Spinal cord (tissue), 10 donors: Measurements from ENCODE around the gene ITPRIP. TPM values are rescaled to one million over a fixed set of nuclear protein-coding genes. Genes with fewer than 3 reads are reported as not detected.
A peak's percentile ranks its signal among the peaks of the same experiment; 100 is the strongest.

ENCODE experiments used
- DNase-seq, 6 donors: peaks; one replicate each; pipeline versions ENCODE4 v3.0.0 to v3.0.0-alpha.2; 2013 to 2015; ENCODE audit warnings: low spot score in 6 of 6, low read depth in 4 of 6
- H3K27ac ChIP-seq: one replicate; pipeline ENCODE4 v1.5.1; 2013; ENCODE audit warnings: low read depth, low read length, control low read depth
- H3K27me3 ChIP-seq: one replicate; pipeline ENCODE4 v1.6.1; 2013; ENCODE audit warnings: low read length; ENCODE audit not compliant: control insufficient read depth, insufficient read depth
- H3K36me3 ChIP-seq: one replicate; pipeline ENCODE4 v1.6.1; 2013; ENCODE audit warnings: low read length; ENCODE audit not compliant: control insufficient read depth, insufficient read depth
- H3K4me1 ChIP-seq: one replicate; pipeline ENCODE4 v1.6.1; 2013; ENCODE audit warnings: low read length; ENCODE audit not compliant: control insufficient read depth, insufficient read depth
- H3K4me3 ChIP-seq: one replicate; pipeline ENCODE4 v1.5.1; 2013; ENCODE audit warnings: low read depth, low read length, control low read depth
- H3K9me3 ChIP-seq: one replicate; pipeline ENCODE4 v1.6.1; 2013; ENCODE audit warnings: low read length; ENCODE audit not compliant: control insufficient read depth, insufficient read depth
- WGBS: methylation state at CpG from one replicate; pipeline ENCODE4 v1.1.5; 2013; ENCODE audit warnings: missing lambda C conversion rate; ENCODE audit not compliant: insufficient coverage; 5-methylcytosine and 5-hydroxymethylcytosine counted together
- polyA plus RNA-seq, 2 donors: library from polyadenylated mRNA; unstranded; fragments of 120-200 nt; gene quantifications; one replicate each; pipeline ENCODE4 v1.2.1, GENCODE V29; 2013; ENCODE audit not compliant: insufficient read length in 2 of 2
- total RNA-seq, 2 donors: library from RNA; depleted of rRNA in 1 of 2; stranded (reverse); fragments of 120-200 nt in 1 of 2; fragments of >200 nt in 1 of 2; gene quantifications; one replicate each; pipeline versions ENCODE4 v1.2.3 to v1.2.4, GENCODE V29; 2013 to 2014
- donor health status: healthy.

The ITPRIP gene
- total and polyA plus RNA-seq, 4 donors = 3.1 to 5.7 (median 4.9) TPM

- WGBS = 93% methylated on average over 43 of the region's 43 CpGs
- Histone ChIP-seq H3K36me3 (peaks cover 33% of the 10 kb centered on the region), H3K27ac (no peak overlapping the region), H3K4me1 (peaks cover 44% of the 10 kb centered on the region), H3K4me3 (no peak overlapping the region), H3K27me3 (no peaks in the 10 kb centered on the region), H3K9me3 (no peaks in the 10 kb centered on the region)
- DNase-seq = no peak
These were observed 23.4 kb downstream of the ITPRIP start for GRCh38 chr10:104314591-104315485.

DNA sequence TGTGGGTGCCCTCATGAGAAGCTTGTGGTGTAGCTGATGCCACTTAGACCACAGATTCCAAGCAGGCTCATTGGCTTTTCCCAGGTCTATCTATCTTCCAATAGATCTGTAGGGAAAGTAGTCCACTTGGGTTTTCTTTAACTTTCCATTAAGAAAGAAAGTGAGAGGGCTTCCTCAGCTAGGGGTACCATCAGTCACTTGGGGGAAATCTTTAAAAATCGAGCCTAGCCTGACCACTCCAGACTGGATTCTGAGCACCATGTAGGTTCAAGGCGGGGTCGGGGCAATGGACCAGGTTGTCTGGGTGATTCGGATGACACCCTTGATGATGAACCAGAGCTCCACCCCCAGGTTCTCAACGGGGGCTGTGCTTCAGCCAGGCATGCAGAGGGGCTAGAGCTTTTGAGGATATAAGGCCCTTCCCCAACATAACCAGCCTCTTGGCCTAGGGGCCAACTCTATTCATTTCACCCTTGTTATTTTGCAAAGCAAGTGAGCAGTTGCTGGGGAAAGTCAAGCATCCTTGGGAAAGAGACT lies 27.0 kb downstream of the ITPRIP start:
- H3K4me3 ChIP-seq = no peak overlapping the region
- H3K27me3 ChIP-seq = no peaks in the 10 kb centered on the region
- 84% methylated on average over 5 of the region's 5 CpGs for WGBS
- H3K4me1 ChIP-seq = peaks cover 46% of the 10 kb centered on the region
- peak overlapping the region; percentile 60 for H3K27ac ChIP-seq
- H3K36me3 ChIP-seq = peaks cover 33% of the 10 kb centered on the region
- no peaks in the 10 kb centered on the region for H3K9me3 ChIP-seq
- no peak for DNase-seq

DNA sequence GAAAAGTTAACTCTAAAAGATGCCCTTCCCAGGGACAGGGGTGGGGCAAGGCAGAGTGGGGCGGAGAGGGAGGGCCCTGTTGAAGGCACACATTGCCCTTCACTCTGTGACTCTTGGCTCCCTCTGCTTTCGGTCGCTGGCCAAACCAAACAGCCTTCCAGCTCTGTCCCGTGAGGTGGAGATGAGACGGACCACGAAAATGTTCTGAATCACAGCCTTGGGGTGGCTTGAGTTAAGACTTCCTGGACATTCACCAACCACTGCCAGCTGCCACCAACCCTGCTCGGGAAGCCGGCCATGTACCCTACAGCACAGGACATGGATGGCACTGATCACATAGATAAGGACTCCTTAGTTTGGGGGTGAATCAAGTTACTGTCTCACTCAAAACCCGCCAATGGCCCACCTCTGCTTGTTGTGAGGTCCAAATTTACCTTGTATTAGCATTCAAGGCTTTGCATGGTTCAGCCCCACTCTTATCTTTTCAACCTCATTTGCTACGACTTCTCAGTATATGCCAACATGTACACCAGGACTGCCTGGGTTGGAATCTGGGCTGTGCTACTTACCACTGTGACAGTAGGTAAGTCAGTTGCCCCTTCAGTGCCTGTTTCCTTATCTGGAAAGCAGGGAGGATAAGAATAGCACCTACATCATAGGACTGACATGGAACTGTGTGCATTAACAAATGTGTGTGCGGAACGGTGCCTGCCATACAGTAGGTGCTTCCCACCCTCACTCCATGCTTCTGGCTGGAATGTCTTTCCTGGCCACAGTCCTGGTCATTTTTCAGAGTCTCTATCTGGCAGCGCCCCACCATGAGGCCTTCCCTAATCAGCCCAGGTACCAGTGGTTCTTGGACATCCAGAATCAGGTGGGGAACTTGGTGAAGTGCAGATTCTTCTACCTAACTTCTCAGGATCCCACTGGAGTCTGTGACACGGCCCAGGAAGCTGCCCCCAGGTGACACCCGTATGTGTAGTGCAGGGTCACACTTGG lies 28.0 kb downstream of the ITPRIP start:
- DNase-seq = peak in 1 of 6 donors; percentile 54
- Histone ChIP-seq H3K36me3 (peaks cover 24% of the 10 kb centered on the region), H3K27me3 (no peaks in the 10 kb centered on the region), H3K4me3 (no peak overlapping the region), H3K4me1 (peaks cover 53% of the 10 kb centered on the region), H3K27ac (peak overlapping the region; percentile 60), H3K9me3 (no peaks in the 10 kb centered on the region)
- WGBS = 74% methylated on average over 13 of the region's 15 CpGs

DNA sequence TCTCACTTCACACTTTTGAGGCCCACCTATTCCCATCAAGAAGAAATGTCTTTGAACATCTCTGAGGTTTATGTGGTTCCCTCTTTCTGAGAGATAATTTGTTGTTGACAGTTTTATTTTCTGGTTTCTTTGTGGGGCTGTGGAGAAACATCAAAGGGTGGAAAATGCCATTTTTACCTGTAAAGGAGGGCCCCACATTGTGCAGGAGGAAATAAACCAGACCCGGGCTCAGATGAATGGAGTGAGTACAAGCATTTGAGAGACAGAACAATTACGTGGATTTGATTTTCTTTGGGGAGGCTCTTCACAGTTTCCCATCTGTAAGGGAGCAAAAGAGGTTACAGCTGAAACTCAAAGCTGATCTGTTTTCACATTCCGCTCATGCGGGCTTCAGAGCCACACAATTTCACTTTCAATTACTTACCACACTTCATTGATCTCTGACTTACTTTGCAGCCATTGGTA lies 29.8 kb downstream of the ITPRIP start:
- Histone ChIP-seq H3K36me3 (peaks cover 8% of the 10 kb centered on the region), H3K27ac (no peak overlapping the region), H3K9me3 (peaks cover 1% of the 10 kb centered on the region), H3K27me3 (no peaks in the 10 kb centered on the region), H3K4me3 (no peak overlapping the region), H3K4me1 (peaks cover 52% of the 10 kb centered on the region)
- WGBS = 66% methylated on average over 4 of the region's 4 CpGs
- DNase-seq = peak in 1 of 6 donors; percentile 43

- 68% methylated on average over 6 of the region's 10 CpGs for WGBS
- no peak overlapping the region for H3K4me3 ChIP-seq
- DNase-seq = no peak
- peaks cover 1% of the 10 kb centered on the region for H3K36me3 ChIP-seq
- peaks cover 3% of the 10 kb centered on the region for H3K9me3 ChIP-seq
- no peak overlapping the region for H3K27ac ChIP-seq
- H3K27me3 ChIP-seq = no peaks in the 10 kb centered on the region
- peaks cover 45% of the 10 kb centered on the region for H3K4me1 ChIP-seq
These were observed 30.5 kb downstream of the ITPRIP start for GRCh38 chr10:104307576-104308438.

GRCh38 chr10:104306897-104307296 lies 31.4 kb downstream of the ITPRIP start:
- H3K4me3 ChIP-seq = no peak overlapping the region
- peak in 1 of 6 donors; percentile 78 for DNase-seq
- no peaks in the 10 kb centered on the region for H3K27me3 ChIP-seq
- H3K9me3 ChIP-seq = peaks cover 3% of the 10 kb centered on the region
- 37% methylated on average over 3 of the region's 3 CpGs for WGBS
- H3K36me3 ChIP-seq = no peaks in the 10 kb centered on the region
- H3K27ac ChIP-seq = no peak overlapping the region
- H3K4me1 ChIP-seq = peaks cover 39% of the 10 kb centered on the region

GRCh38 chr10:104304927-104305326 lies 33.3 kb downstream of the ITPRIP start:
- WGBS = 70% methylated on average over 6 of the region's 8 CpGs
- Histone ChIP-seq H3K36me3 (no peaks in the 10 kb centered on the region), H3K27ac (no peak overlapping the region), H3K4me1 (peaks cover 32% of the 10 kb centered on the region), H3K4me3 (no peak overlapping the region), H3K9me3 (peaks cover 3% of the 10 kb centered on the region), H3K27me3 (no peaks in the 10 kb centered on the region)
- DNase-seq = no peak

- Histone ChIP-seq H3K4me1 (peaks cover 30% of the 10 kb centered on the region), H3K9me3 (peaks cover 3% of the 10 kb centered on the region), H3K27me3 (no peaks in the 10 kb centered on the region), H3K27ac (no peak overlapping the region), H3K4me3 (no peak overlapping the region), H3K36me3 (no peaks in the 10 kb centered on the region)
- WGBS = no CpG with 5 or more reads among the region's 4 CpGs
- DNase-seq = no peak
These were observed 33.9 kb downstream of the ITPRIP start for GRCh38 chr10:104304356-104304745.
